Astrocyte (in vitro differentiated cells and primary cell): ENCODE results near the gene LHX2. TPM values are rescaled to one million over a fixed set of nuclear protein-coding genes. Genes with fewer than 3 reads are reported as not detected.
A peak's percentile ranks its signal among the peaks of the same experiment; 100 is the strongest.

ENCODE experiments used
- DNase-seq: peaks from one replicate; pipeline ENCODE4 v3.0.0-alpha.2; 2010; ENCODE audit warnings: low read depth
- FAIRE-seq: peaks from 2 replicates; lab custom pipeline; 2011; peaks lifted over from hg19 to GRCh38; lab: Jason Lieb, UNC
- H2AFZ ChIP-seq: 2 replicates; pipeline ENCODE4 v1.6.0; 2012; ENCODE audit warnings: low read depth, low read length, inconsistent platforms
- H3K27ac ChIP-seq: 2 replicates; pipeline ENCODE4 v1.5.1; 2011; ENCODE audit warnings: low read depth, low read length, inconsistent platforms
- H3K27me3 ChIP-seq: 2 replicates; pipeline ENCODE4 v1.6.0; 2011; ENCODE audit warnings: low read length, inconsistent platforms; ENCODE audit not compliant: insufficient read depth
- H3K36me3 ChIP-seq: 2 replicates; pipeline ENCODE4 v1.5.1; 2011; ENCODE audit warnings: low read length, inconsistent platforms; ENCODE audit not compliant: insufficient read depth
- H3K4me1 ChIP-seq: 2 replicates; pipeline ENCODE4 v1.5.1; 2011; ENCODE audit warnings: low read length, inconsistent platforms; ENCODE audit not compliant: insufficient read depth
- H3K4me2 ChIP-seq: 2 replicates; pipeline ENCODE4 v1.6.0; 2012; ENCODE audit warnings: low read length, inconsistent platforms
- H3K4me3 ChIP-seq: 2 replicates; pipeline ENCODE4 v1.5.1; 2011; ENCODE audit warnings: low read depth, mild to moderate bottlenecking, low read length, inconsistent platforms; ENCODE audit not compliant: insufficient read depth
- H3K79me2 ChIP-seq: 2 replicates; pipeline ENCODE4 v1.6.0; 2012; ENCODE audit warnings: mild to moderate bottlenecking, low read length, inconsistent platforms; ENCODE audit not compliant: insufficient read depth
- H3K9ac ChIP-seq: 2 replicates; pipeline ENCODE4 v1.6.0; 2012; ENCODE audit warnings: mild to moderate bottlenecking, low read length, inconsistent platforms
- H3K9me3 ChIP-seq: 2 replicates; pipeline ENCODE4 v1.5.1; 2012; ENCODE audit warnings: low read depth, mild to moderate bottlenecking, low read length, inconsistent platforms; ENCODE audit not compliant: insufficient read depth
- H4K20me1 ChIP-seq: 2 replicates; pipeline ENCODE4 v1.6.0; 2012; ENCODE audit warnings: low read length, inconsistent platforms; ENCODE audit not compliant: insufficient read depth
- H3K27ac Mint-ChIP-seq: one replicate; pipeline ENCODE4 v1.8.0; 2021; ENCODE audit warnings: mild to moderate bottlenecking, mixed read lengths; ENCODE audit not compliant: unreplicated experiment
- H3K27me3 Mint-ChIP-seq: one replicate; pipeline ENCODE4 v1.8.0; 2021; ENCODE audit warnings: low read depth, mixed read lengths; ENCODE audit not compliant: unreplicated experiment
- H3K36me3 Mint-ChIP-seq: one replicate; pipeline ENCODE4 v1.8.0; 2021; ENCODE audit warnings: low read depth, mixed read lengths; ENCODE audit not compliant: unreplicated experiment
- H3K4me1 Mint-ChIP-seq: one replicate; pipeline ENCODE4 v1.8.0; 2021; ENCODE audit warnings: low read depth, mixed read lengths; ENCODE audit not compliant: unreplicated experiment
- H3K4me3 Mint-ChIP-seq: one replicate; pipeline ENCODE4 v1.8.0; 2021; ENCODE audit warnings: mild to moderate bottlenecking, moderate library complexity, mixed read lengths; ENCODE audit not compliant: unreplicated experiment
- H3K9me3 Mint-ChIP-seq: one replicate; pipeline ENCODE4 v1.8.0; 2021; ENCODE audit warnings: mild to moderate bottlenecking, mixed read lengths; ENCODE audit not compliant: unreplicated experiment
- EZH2 ChIP-seq: IDR thresholded peaks from 2 replicates; pipeline ENCODE4 v1.6.1; 2012; ENCODE audit warnings: mild to moderate bottlenecking, low read length, inconsistent platforms; ENCODE audit not compliant: insufficient read depth
- total RNA-seq: library from RNA; stranded (reverse); gene quantifications from 2 replicates; pipeline ENCODE4 v1.2.1, GENCODE V29; 2021
- TF ChIP-seq, protein P1 (sequence below): IDR thresholded peaks from 2 replicates; pipeline ENCODE4 v1.5.1; 2011; ENCODE audit warnings: low read depth, mild to moderate bottlenecking, inconsistent platforms, low read length, moderate library complexity; ENCODE audit not compliant: insufficient read depth

LHX2 gene
- total RNA-seq, 1 donor from 2014 or later: 0.14 TPM

DNA sequence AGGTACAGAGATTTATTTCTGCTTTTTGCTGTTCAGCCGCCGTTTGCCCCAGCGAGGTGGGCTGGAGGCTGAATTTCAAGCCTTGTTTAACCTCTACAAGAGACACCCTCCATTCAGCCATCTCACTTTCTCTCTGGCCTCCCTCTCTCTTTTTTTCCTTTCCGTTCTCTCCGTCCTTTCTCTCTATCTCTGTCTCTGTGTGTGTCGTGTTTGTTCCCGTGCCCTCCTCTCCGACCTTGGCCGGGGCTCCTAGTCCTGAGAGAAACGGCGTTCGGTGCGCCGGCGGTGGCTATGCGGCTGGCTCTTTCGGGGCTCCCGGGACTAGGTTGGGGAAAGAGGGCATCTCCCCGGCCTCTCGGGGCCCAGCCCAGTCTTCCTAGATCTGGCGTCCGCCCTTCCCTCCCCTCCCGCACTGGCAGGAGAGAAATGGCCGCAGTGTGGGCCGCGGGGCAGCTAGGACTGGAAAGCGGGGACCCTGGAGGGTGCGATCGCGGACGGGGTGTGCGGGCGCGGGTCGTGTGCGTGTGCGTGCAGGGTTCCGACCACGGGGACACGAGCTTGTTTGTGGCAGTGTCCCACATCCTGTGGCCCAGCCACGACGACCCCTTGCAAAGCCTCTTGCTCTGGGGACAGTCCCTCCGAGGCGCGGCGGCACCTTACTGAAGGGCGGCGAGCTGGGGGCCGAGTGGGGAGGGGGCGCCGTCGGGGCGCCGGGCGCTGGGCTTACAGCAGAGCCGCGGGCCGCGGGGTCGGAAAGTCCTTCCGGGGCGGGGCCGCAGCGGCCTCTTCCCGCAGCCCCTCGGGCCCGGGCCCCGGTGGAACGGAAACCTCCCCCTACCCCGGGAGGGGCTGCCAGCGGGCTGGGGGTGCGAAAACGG is 5.7 kb downstream of the LHX2 start:
- FAIRE-seq: no peak
- Histone ChIP-seq H2AFZ (peak overlapping the region; percentile 34), H3K27ac (peak overlapping the region; percentile 53), H4K20me1 (peaks cover 38% of the 10 kb centered on the region), H3K27me3 (peaks cover 83% of the 10 kb centered on the region), H3K4me2 (peak overlapping the region; percentile 81), H3K4me3 (peak overlapping the region; percentile 32), H3K4me1 (peaks cover 5% of the 10 kb centered on the region), H3K36me3 (no peaks in the 10 kb centered on the region), H3K9ac (peak overlapping the region; percentile 74), H3K9me3 (no peaks in the 10 kb centered on the region), H3K79me2 (peaks cover 54% of the 10 kb centered on the region)
- DNase-seq: no peak
- peaks cover 72% of the 10 kb centered on the region for H3K27me3 Mint-ChIP-seq
- peaks cover 19% of the 10 kb centered on the region for H3K9me3 Mint-ChIP-seq
- TF ChIP-seq EZH2: peak; percentile 98
- TF ChIP-seq, protein P1, sequence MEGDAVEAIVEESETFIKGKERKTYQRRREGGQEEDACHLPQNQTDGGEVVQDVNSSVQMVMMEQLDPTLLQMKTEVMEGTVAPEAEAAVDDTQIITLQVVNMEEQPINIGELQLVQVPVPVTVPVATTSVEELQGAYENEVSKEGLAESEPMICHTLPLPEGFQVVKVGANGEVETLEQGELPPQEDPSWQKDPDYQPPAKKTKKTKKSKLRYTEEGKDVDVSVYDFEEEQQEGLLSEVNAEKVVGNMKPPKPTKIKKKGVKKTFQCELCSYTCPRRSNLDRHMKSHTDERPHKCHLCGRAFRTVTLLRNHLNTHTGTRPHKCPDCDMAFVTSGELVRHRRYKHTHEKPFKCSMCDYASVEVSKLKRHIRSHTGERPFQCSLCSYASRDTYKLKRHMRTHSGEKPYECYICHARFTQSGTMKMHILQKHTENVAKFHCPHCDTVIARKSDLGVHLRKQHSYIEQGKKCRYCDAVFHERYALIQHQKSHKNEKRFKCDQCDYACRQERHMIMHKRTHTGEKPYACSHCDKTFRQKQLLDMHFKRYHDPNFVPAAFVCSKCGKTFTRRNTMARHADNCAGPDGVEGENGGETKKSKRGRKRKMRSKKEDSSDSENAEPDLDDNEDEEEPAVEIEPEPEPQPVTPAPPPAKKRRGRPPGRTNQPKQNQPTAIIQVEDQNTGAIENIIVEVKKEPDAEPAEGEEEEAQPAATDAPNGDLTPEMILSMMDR: no peak
- H3K27ac Mint-ChIP-seq: peak overlapping the region; percentile 47
- no peak overlapping the region for H3K4me3 Mint-ChIP-seq
- peaks cover under 1% of the 10 kb centered on the region for H3K4me1 Mint-ChIP-seq
- peaks cover 4% of the 10 kb centered on the region for H3K36me3 Mint-ChIP-seq

DNA sequence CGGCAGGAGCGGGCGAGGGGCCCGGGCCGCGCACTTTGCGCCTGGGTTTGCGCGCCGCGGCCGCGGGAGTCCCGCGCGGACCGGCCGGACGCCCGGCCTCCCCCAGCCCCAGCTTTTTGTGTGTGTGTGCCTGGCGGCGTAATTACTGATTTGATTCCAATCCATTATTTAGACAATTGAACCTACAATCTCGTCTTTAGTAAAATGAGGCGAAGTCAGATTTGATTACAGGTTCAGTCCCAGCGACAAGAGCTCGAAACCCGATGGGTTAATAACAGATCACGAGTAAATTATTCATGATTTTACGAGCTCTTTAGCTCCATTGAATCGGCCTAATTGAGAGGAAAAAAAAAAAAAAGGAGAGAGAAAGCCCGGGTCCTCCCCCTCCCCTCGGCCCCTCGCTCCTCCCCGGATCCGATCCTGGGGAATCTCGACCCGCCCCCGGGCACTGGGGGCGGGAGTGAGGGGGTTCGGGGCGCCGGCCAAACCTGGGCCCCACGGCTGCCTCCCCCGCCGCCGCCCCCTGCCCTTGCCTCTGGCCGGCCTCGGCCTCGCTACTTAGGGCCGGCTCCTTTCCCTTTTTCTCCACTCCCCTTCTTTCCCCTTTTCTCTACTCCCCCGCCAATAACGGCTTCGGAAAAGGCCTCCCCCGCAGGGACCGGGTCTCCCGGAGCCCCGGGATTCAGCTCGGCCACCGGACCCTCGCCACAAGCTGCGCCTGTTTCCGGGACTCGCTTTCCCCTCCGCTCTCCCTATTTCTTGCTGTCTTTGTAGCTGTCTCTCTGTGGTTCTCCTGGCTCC is 6.6 kb downstream of the LHX2 start:
- H3K4me3 ChIP-seq: peak overlapping the region; percentile 32
- Mint-ChIP-seq H3K36me3 (peaks cover 4% of the 10 kb centered on the region), H3K27ac (no peak overlapping the region), H3K27me3 (peaks cover 77% of the 10 kb centered on the region), H3K4me1 (peaks cover 3% of the 10 kb centered on the region), H3K4me3 (peak overlapping the region; percentile 54), H3K9me3 (peaks cover 18% of the 10 kb centered on the region)
- H3K27me3 ChIP-seq: peaks cover 87% of the 10 kb centered on the region
- H3K9me3 ChIP-seq: no peaks in the 10 kb centered on the region
- peaks cover 12% of the 10 kb centered on the region for H3K4me1 ChIP-seq
- peaks cover 33% of the 10 kb centered on the region for H4K20me1 ChIP-seq
- H2AFZ ChIP-seq: peak overlapping the region; percentile 39
- no peak for DNase-seq
- FAIRE-seq: no peak
- no peaks in the 10 kb centered on the region for H3K36me3 ChIP-seq
- H3K27ac ChIP-seq: peak overlapping the region; percentile 53
- no peak for TF ChIP-seq EZH2
- TF ChIP-seq, protein P1: no peak
- peak overlapping the region; percentile 74 for H3K9ac ChIP-seq
- H3K4me2 ChIP-seq: peak overlapping the region; percentile 81
- peaks cover 46% of the 10 kb centered on the region for H3K79me2 ChIP-seq
